GM19455 (cell line): ENCODE measurements around the gene SPATA18.
"Not testable (repeated sequence)": the region's sequence is repeated elsewhere in the genome, so short reads cannot be mapped to it uniquely, and the experiment has no call there.

Experiments used
- ATAC-seq: cut with Tn5 transposase; IDR thresholded peaks from one replicate; pipeline ENCODE4 v1.9.1; 2021; ENCODE audit not compliant: unreplicated experiment

The SPATA18 gene

GRCh38 chr4:52105276-52105675, 54.2 kb downstream of the SPATA18 start:
- no peak for ATAC-seq

DNA sequence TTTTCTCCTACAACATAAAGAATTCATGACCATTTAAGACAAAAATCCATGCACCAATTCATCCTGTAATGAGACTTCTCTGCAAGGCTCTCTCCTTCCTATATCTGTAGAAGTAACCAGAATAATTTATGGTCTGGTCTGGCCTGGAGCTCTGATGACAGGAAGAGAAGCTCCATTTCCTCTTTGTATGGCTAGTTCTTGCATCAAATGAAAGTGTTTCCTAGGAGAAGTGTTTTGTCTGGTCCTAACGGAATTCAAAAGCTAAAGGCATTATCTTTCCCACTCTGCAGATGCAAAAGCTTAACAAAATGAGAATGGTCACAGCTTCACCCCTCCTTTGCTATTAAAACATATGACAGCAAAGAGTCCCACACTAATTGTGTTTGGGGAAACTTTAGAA, 55.1 kb downstream of the SPATA18 start:
- no peak for ATAC-seq

DNA sequence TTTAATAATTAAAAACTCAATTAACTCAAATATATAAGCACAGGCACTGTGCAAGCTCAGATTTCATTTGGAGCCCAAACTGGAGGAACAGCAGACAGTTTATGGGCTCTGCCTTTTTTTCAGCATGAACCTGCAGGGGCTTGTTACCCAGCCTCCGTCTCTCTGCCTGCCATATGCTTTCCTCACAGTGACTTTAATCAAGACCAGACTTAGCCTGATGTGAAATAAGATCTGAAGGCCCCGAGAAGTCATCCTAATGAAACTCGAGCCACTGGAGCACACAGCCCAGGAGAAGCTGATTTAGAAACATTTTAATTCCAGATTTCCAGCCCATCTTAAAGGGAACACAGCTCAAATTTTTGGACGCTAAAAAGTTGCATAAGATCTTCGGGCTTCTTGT, 55.6 kb downstream of the SPATA18 start:
- ATAC-seq, result no peak

DNA sequence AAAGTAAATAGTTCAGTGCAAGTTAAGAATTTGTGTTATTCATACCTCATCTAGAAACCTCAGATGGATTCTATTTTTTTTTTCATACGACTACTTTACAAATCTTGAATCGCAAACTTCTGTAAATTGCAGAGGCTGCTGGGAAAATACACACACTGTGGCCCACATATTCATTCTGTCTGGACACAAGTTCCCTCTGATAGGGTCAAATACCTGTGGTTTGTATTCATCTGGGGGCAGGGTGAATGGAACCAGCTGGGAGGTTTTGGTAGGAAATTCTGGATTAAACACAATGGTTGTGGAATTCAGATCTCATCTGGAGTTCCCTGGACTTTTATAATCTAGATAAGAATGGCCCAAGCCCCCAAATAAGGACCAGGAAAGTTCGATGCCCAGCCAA, 56.2 kb downstream of the SPATA18 start:
- no peak for ATAC-seq

DNA sequence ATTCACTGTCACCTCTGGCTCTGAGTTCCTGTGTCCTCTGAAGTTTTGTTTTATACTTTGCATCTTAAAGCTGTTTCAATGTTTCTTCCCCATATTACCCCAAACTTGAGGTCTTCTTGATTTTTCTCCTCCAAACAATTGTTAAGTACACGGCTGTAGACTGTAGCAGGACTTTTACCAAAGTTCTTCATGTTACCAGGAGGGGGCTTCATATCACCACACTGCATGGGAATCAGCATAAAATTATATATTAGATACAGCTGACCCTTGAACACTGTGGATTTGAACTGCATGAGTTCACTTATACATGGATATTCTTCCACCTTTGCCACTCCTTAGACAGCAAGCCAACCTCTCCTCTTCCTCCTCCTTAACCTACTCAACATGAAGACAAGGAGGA, 56.6 kb downstream of the SPATA18 start:
- no peak for ATAC-seq

GRCh38 chr4:52110171-52110570, 59.1 kb downstream of the SPATA18 start:
- no peak for ATAC-seq

DNA sequence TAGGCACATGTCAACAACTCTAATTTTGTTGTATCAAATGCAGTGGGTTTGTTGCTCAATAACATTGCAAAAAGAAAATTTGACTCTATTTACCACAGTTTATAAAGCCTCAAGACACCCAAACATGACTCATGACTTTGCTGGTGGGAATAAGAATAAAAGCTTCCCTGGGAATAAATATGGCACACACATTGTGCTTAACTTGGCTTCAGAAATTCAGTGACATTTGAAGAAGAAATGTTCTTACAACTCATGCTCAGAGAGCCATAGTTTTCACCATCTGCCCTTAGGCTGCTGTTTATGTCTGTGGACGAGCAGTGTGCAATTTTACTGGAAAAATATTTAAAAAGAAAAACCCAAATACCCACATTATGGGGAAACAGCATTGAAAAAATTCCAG, 60.9 kb downstream of the SPATA18 start:
- no peak for ATAC-seq

DNA sequence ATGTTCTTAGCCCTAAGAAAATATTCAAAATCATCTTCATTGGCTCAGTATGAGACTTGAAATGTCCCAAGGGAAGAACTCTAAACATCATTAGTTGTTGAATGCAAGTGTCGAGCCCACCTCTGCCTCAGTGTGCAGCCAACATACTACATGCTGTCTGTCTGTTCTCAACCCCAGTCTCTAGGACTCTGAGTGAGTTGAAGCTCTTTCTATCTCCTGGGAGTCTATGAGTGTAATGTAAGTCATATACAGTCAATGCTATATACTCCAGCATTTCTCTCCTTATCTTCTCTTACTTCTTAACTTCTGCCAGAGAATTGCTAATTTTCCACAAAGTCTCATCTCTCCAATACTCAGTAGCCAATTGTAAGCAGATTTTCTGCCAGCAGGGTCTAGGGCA, 61.3 kb downstream of the SPATA18 start:
- ATAC-seq, result no peak

GRCh38 chr4:52116641-52117040, 65.5 kb downstream of the SPATA18 start:
- ATAC-seq, result no peak

- no peak for ATAC-seq
Measured at GRCh38 chr4:52126226-52126625, 75.1 kb downstream of the SPATA18 start.

- ATAC-seq, result no peak
Measured at GRCh38 chr4:52126966-52127365, 75.9 kb downstream of the SPATA18 start.

DNA sequence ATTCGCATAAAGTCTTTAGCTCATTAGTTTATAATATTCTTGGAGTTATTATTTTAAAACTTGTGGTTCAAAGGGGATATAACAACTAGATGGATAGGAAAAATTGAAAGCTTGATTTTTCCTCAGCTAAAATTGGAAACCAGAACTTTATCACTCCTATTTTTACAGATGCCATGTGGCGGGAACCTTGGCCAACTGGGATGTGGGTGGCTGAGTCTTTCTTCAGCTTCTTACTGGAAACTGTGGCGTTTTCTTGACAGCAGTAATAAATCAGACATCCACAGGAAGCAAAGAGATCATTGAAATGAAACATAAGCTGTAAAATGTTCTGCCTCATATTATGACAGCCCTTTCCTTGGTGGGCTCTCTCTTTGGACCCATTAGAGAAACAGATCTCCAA, 84.1 kb downstream of the SPATA18 start:
- ATAC-seq, result no peak

DNA sequence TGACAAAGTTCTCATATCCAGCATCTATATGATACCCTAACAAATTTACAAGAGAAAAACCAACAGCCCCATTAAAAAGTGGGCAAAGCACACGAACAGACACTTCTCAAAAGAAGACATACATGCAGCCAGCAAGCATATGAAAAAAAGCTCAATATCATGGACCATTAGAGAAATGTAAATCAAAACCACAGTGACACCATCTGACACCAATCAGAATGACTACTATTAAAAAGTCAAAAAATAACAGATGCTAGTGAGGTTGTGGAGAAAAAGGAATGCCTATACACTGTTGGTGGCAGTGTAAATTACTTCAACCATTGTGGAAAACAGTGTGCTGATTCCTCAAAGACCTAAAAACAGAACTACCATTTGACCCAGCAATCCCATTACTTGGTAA, 86.0 kb downstream of the SPATA18 start:
- not testable (repeated sequence) for ATAC-seq

GRCh38 chr4:52142816-52143215, 91.7 kb downstream of the SPATA18 start:
- ATAC-seq, result no peak

- no peak for ATAC-seq
Measured at GRCh38 chr4:52143815-52144214, 92.7 kb downstream of the SPATA18 start.

DNA sequence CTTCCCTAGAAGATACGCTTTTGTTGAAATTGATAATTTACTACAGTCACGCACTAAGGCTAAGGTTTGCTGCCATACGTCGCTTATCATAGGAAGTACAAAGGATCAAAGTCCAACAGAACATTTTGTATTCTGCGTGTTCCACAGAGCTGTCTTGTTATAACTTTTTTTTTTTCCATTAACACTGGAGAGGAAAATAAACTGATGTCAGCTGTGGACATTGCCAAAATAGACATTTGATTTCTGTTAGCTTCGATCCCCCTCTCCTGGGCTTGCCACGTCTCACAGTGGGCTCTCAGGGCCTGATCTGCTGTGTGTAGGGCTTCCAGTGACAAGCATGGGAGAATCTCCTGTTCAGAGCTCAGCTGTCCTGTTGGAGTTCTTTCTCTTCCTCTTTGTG, 93.3 kb downstream of the SPATA18 start:
- ATAC-seq, result no peak
